Stimulated activated CD8-positive, alpha-beta memory T cell treated with anti-CD3 and anti-CD28 coated beads, Interleukin-4, amount 100 ng/mL, for 1 hour (primary cell): Measurements from ENCODE around the gene CPNE4.

Experiments used
- DNase-seq, 2 donors: peaks; one replicate each; pipeline ENCODE4 v3.0.0-alpha.2; 2020; ENCODE audit warnings: low read depth in 2 of 2, low spot score in 1 of 2

Gene CPNE4

GRCh38 chr3:131485119-131485518, 549.7 kb downstream of the CPNE4 start:
- no peak for DNase-seq

GRCh38 chr3:131484496-131485111, 550.2 kb downstream of the CPNE4 start:
- no peak for DNase-seq
